Ascending aorta (tissue), 2 donors: Measurements from ENCODE around the gene TFB1M. TPM values are rescaled to one million over a fixed set of nuclear protein-coding genes. Genes with fewer than 3 reads are reported as not detected.

Experiments used
- DNase-seq, 2 donors: peaks; one replicate each; pipeline ENCODE4 v3.0.0-alpha.2; 2019; ENCODE audit warnings: low spot score in 2 of 2
- H3K27ac ChIP-seq, 2 donors: fragments of 200-600 bp; sonication (generic); one replicate each; pipeline ENCODE4 v1.5.1; 2016 to 2017; ENCODE audit warnings: mild to moderate bottlenecking in 1 of 2
- H3K27me3 ChIP-seq: fragments of 200-600 bp; sonication (generic); one replicate; pipeline ENCODE4 v1.5.1; 2017
- H3K36me3 ChIP-seq, 2 donors: fragments of 200-600 bp; sonication (generic); one replicate each; pipeline ENCODE4 v1.5.1; 2016
- H3K4me1 ChIP-seq, 2 donors: fragments of 200-600 bp; sonication (generic); one replicate each; pipeline ENCODE4 v1.5.1; 2016 to 2017; ENCODE audit warnings: mild to moderate bottlenecking in 1 of 2
- H3K4me3 ChIP-seq, 2 donors: fragments of 200-600 bp; sonication (generic); one replicate each; pipeline ENCODE4 v1.5.1; 2016 to 2017; ENCODE audit warnings: mild to moderate bottlenecking in 1 of 2
- H3K9me3 ChIP-seq, 2 donors: fragments of 200-600 bp; sonication (generic); one replicate each; pipeline ENCODE4 v1.5.1; 2016
- intact Hi-C: fragments of 100-400 bp; cut with DNase I; formaldehyde crosslinking; loops from one replicate; pipeline ENCODE4 v1.15.1; 2023
- total RNA-seq: library from RNA; depleted of rRNA; stranded (reverse); fragments of >200 nt; gene quantifications from one replicate; pipeline ENCODE4 v1.1.0, GENCODE V29; 2016
- TF ChIP-seq, protein P1 (sequence below), 3 experiments: fragments of 200-600 bp in 2 of 3; fragments of 450-650 bp in 1 of 3; sonication (generic) in 2 of 3; IDR thresholded peaks; one replicate each; pipeline ENCODE4 v1.5.1; 2016 to 2019; ENCODE audit warnings: antibody characterized with exemption in 3 of 3, mild to moderate bottlenecking in 1 of 3, moderate library complexity in 1 of 3

The TFB1M gene
- total RNA-seq, 1 donor from 2014 or later = 2.9 TPM

DNA sequence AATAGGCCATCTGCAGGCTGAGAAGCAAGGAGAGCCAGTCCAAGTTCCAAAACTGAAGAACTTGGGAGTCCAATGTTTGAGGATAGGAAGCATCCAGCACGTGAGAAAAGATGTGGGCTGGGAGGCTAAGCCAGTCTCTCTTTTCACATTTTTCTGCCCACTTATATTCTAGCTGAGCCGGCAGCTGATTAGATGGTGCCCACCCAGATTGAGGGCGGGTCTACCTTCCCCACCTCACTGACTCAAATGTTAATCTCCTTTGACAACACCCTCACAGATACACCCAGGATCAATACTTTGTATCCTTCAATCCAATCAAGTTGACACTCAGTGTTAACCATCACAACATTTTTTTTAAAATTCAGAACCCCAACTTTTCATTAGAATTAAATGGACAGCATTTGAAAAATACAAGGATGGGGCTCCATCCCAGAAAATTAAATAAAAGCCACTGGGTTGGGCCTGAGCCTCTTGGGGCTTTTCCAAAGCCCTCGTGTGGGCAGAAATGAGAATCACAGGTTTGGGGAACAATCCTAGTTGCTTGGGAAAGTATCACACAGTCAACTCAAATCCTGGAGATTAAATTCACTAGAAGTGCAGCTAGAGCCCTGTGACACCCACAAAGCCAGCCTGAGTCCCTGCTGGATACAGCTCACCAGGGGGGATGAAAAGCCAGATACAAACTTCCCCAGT is 48.3 kb downstream of the TFB1M start:
- peaks cover 0 to 3% of the 10 kb centered on the region in 2 donors for H3K4me1 ChIP-seq
- no peaks in the 10 kb centered on the region for H3K27me3 ChIP-seq
- DNase-seq = no peak
- TF ChIP-seq, protein P1, sequence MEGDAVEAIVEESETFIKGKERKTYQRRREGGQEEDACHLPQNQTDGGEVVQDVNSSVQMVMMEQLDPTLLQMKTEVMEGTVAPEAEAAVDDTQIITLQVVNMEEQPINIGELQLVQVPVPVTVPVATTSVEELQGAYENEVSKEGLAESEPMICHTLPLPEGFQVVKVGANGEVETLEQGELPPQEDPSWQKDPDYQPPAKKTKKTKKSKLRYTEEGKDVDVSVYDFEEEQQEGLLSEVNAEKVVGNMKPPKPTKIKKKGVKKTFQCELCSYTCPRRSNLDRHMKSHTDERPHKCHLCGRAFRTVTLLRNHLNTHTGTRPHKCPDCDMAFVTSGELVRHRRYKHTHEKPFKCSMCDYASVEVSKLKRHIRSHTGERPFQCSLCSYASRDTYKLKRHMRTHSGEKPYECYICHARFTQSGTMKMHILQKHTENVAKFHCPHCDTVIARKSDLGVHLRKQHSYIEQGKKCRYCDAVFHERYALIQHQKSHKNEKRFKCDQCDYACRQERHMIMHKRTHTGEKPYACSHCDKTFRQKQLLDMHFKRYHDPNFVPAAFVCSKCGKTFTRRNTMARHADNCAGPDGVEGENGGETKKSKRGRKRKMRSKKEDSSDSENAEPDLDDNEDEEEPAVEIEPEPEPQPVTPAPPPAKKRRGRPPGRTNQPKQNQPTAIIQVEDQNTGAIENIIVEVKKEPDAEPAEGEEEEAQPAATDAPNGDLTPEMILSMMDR (IDR thresholded peaks at IDR 0.05) = no peak
- no peak overlapping the region for H3K27ac ChIP-seq
- peaks cover 0 to 2% of the 10 kb centered on the region in 2 donors for H3K36me3 ChIP-seq
- H3K4me3 ChIP-seq = no peak overlapping the region
- intact Hi-C loops = no loop called here
- H3K9me3 ChIP-seq = no peaks in the 10 kb centered on the region

DNA sequence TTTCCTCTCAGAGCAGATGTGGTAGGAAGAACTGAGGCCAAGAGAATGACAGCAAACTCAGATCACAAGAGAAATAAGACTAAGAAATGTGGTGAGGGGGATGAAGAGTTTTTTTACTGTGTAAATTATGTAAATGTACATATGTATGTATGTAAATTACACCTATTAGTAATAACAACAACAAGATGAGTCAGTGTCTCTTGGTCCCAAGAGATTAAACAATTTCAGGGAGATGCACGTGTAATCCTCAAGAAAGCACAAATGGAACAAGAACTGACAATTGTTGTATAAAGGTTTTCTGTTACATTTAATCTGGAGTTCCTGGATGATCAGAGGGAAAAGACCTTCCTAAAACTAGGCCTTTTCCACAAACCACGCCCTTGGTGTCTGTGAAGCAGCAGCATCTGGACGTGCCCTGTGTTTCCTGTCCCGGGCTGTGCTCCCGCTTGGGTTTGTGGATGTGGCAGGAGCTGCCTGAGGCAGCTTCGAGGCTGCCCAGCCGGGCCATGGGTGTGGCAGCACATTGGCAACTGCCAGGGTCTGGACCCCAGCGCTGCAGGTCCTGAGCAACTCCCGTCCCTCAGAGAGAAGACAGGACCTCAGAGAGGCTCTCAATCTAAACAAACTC is 49.5 kb downstream of the TFB1M start:
- H3K36me3 ChIP-seq = peaks cover 3 to 6% of the 10 kb centered on the region in 2 donors
- no peaks in the 10 kb centered on the region for H3K9me3 ChIP-seq
- H3K4me3 ChIP-seq = no peak overlapping the region
- intact Hi-C loops = no loop called here
- no peak for DNase-seq
- TF ChIP-seq, protein P1 (IDR thresholded peaks at IDR 0.05) = no peak
- no peaks in the 10 kb centered on the region for H3K27me3 ChIP-seq
- H3K27ac ChIP-seq = no peak overlapping the region
- H3K4me1 ChIP-seq = peaks cover 0 to 3% of the 10 kb centered on the region in 2 donors

DNA sequence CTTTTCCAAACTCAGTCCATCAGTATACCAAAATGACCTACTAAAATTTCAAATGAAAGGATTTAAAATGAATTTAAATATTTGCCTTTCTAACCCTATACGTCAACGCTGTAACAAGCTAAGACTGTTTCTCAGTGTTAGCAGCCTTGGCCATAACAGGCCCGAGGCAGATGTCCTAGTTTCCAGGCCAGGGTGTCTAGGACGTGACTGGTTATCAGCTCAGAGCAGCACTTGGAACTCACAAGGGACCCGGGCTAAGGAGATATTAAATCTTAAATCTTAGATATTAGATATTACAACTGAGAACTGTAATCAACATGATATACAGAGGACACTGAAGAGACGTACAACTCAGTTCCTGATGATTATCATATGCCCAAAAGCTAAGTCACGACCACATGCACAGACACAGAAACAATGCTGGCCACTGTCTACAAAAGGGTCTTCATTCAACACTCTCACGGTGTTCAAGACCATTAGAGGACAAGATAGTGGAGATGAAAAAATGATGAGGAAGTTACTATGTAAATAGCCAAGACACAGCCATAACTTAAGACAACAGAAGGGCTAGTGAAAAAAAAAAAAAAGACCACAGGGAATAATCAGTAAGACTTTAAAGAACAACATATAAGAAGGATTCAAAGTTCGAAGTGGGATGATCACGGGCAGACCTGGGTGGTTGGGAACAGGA is 50.8 kb downstream of the TFB1M start, which contains the start of gene CLDN20:
CLDN20 (plus strand) TSS at position 641 of the 691 bp plus-strand sequence. CDS start 11,707 bp downstream, outside the sequence.
- intact Hi-C loops = no loop called here
- Histone ChIP-seq H3K9me3 (no peaks in the 10 kb centered on the region), H3K4me1 (peaks cover 0 to 3% of the 10 kb centered on the region in 2 donors), H3K36me3 (peaks cover 12 to 14% of the 10 kb centered on the region in 2 donors), H3K4me3 (no peak within 1 kb of the TSS), H3K27ac (no peak within 1 kb of the TSS), H3K27me3 (no peaks in the 10 kb centered on the region)
- TF ChIP-seq, protein P1 (IDR thresholded peaks at IDR 0.05) = no peak
- no peak for DNase-seq

DNA sequence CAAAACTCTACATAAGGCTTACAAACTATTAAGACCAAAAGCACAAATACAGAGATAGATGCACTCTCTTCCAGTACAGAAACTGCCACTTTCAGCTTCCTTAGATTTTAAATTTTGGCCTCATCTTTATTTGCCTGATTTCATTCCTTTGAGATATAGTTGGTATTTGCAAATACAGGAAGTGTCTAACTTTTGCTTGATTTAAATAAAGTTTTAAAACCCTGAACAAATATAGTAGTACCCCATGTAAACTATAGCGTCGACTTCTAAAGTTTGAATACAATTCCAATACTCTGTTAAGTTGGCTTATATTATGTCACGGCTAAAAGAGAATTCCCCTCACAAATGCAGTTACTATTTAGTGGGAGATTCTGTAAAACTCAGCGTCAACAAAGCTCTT is 51.6 kb downstream of the TFB1M start:
- TF ChIP-seq, protein P1 (IDR thresholded peaks at IDR 0.05) = no peak
- H3K27ac ChIP-seq = no peak overlapping the region

DNA sequence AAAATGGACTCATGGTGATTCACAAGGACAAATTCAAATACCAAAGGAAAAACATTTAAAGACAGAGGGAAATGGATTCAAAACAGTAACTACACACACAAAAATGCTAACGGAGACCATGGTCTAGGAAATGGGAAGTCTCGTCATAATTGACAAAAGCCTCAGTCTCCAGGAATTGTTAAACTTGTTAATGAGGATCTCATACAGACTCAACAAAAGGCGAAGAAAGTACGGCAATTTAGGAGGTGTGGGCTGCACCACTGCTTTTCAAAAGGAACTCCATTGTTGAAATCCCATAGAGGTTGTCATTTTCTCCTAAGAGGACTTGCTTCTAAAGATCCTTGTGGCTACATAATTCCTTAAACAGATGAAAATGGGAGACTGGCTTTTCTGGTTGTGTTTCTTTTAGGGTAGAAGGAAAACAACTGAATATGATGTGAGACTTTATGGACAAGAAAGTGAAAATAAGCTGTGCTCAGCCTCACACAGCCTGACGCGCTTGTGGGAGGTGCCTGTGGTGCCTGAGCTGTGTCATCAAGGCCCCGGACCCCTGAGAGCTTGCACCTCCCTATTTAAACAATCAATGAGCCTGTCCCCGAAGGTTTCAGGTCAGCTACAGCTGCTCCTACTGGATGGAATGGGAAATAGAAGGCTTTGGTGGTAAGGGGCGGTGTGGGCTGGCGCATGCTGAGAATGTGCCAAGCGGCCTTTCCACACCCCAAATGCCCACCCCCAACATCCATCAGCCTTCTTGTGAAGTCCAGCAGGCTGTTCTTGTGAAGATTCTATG is 53.0 kb downstream of the TFB1M start:
- intact Hi-C loops = no loop called here
- Histone ChIP-seq H3K4me1 (no peaks in the 10 kb centered on the region), H3K27ac (no peak overlapping the region), H3K4me3 (no peak overlapping the region), H3K27me3 (no peaks in the 10 kb centered on the region), H3K9me3 (no peaks in the 10 kb centered on the region), H3K36me3 (peaks cover 22 to 33% of the 10 kb centered on the region in 2 donors)
- TF ChIP-seq, protein P1 (IDR thresholded peaks at IDR 0.05) = no peak
- no peak for DNase-seq

More for the DNA sequence above, 51.6 kb downstream of the TFB1M start:
- no peak for DNase-seq
- H3K36me3 ChIP-seq = peaks cover 20% of the 10 kb centered on the region in 2 donors
- no peaks in the 10 kb centered on the region for H3K27me3 ChIP-seq
- no peaks in the 10 kb centered on the region for H3K4me1 ChIP-seq
- H3K4me3 ChIP-seq = no peak overlapping the region
- intact Hi-C loops = no loop called here
- no peaks in the 10 kb centered on the region for H3K9me3 ChIP-seq
